Left lung (tissue), 10 donors: ENCODE data around the gene SFI1. TPM values are rescaled to one million over a fixed set of nuclear protein-coding genes. Genes with fewer than 3 reads are reported as not detected.

ENCODE experiments used
- ATAC-seq: fragments of 200-7000 bp; cut with Tn5 transposase; one replicate; pipeline ENCODE4 v1.9.1; 2020; ENCODE audit warnings: moderate library complexity
- DNase-seq, 4 donors: peaks; one replicate each; pipeline ENCODE4 v3.0.0-alpha.2; 2013 to 2020
- H3K27ac ChIP-seq, 2 donors: fragments of 200-600 bp; sonication (generic) in 1 of 2; one replicate each; pipeline versions ENCODE4 v1.5.0 to v1.8.0; 2020 to 2021
- H3K27me3 ChIP-seq, 2 donors: fragments of 200-600 bp; sonication (generic) in 1 of 2; one replicate each; pipeline versions ENCODE4 v1.5.0 to v1.8.0; 2020 to 2021
- H3K36me3 ChIP-seq, 2 donors: fragments of 200-600 bp; sonication (generic) in 1 of 2; one replicate each; pipeline versions ENCODE4 v1.5.0 to v1.8.0; 2020 to 2021
- H3K4me1 ChIP-seq, 2 donors: fragments of 200-600 bp; one replicate each; pipeline ENCODE4 v1.8.0; 2021
- H3K4me3 ChIP-seq, 2 donors: fragments of 200-600 bp; sonication (generic) in 1 of 2; one replicate each; pipeline versions ENCODE4 v1.5.0 to v1.8.0; 2020 to 2021; ENCODE audit warnings: mild to moderate bottlenecking in 1 of 2
- H3K9me3 ChIP-seq, 2 donors: fragments of 200-600 bp; sonication (generic) in 1 of 2; one replicate each; pipeline versions ENCODE4 v1.5.0 to v1.8.0; 2020 to 2021
- intact Hi-C, 2 donors: fragments of 100-400 bp; cut with DNase I; formaldehyde crosslinking; loops; one replicate each; pipeline versions ENCODE4 v1.11.2 to v1.14.2; 2022
- polyA plus RNA-seq, 6 donors: library from polyadenylated mRNA; unstranded; fragments of 120-200 nt; gene quantifications; one replicate each; pipeline ENCODE4 v1.2.1, GENCODE V29; 2013; ENCODE audit not compliant: insufficient read length in 6 of 6
- total RNA-seq, 2 donors: library from RNA; stranded (reverse); fragmentation: NEBNext Ultra II Directional; extraction: Animal tissue kit (Norgen Biotek cat#: 25700); gene quantifications; one replicate each; pipeline ENCODE4 v1.2.1, GENCODE V29; 2021
- TF ChIP-seq, protein P1 (sequence below), 2 donors: fragments of 200-600 bp; sonication (generic) in 1 of 2; IDR thresholded peaks; one replicate each; pipeline versions ENCODE4 v1.5.0 to v1.8.0; 2021; ENCODE audit warnings: antibody characterized with exemption in 2 of 2
- donor health status: DM: no; HTN: yes; CAD: no.
- donor health status: DM: no; HTN: no; CAD: no.

Gene SFI1
- total and polyA plus RNA-seq, 8 donors: 27.6 to 40.7 (median 35.2) TPM

DNA sequence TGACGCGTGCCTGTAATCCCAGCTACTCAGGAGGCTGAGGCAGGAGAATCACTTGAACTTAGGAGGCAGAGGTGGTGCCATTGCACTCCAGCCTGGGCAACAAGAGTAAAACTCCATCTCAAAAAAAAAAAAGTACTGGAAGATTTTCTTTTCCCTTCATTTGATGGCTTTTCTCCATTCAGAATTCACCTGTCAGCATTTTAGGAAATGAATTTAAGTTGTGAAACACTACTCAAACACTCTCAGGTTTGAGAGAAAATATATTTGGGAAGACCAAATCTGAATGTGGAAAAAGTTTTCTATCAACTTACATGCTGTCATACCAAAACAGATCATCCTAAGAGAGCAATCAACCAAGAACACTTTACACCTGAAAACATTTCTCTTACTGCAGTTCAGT is 9.4 kb upstream of the SFI1 start:
- peaks cover 16 to 32% of the 10 kb centered on the region in 2 donors for H3K4me1 ChIP-seq
- H3K27ac ChIP-seq: no peak overlapping the region
- H3K36me3 ChIP-seq: peaks cover 0 to 60% of the 10 kb centered on the region in 2 donors
- TF ChIP-seq, protein P1, sequence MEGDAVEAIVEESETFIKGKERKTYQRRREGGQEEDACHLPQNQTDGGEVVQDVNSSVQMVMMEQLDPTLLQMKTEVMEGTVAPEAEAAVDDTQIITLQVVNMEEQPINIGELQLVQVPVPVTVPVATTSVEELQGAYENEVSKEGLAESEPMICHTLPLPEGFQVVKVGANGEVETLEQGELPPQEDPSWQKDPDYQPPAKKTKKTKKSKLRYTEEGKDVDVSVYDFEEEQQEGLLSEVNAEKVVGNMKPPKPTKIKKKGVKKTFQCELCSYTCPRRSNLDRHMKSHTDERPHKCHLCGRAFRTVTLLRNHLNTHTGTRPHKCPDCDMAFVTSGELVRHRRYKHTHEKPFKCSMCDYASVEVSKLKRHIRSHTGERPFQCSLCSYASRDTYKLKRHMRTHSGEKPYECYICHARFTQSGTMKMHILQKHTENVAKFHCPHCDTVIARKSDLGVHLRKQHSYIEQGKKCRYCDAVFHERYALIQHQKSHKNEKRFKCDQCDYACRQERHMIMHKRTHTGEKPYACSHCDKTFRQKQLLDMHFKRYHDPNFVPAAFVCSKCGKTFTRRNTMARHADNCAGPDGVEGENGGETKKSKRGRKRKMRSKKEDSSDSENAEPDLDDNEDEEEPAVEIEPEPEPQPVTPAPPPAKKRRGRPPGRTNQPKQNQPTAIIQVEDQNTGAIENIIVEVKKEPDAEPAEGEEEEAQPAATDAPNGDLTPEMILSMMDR (IDR thresholded peaks at IDR 0.05): no peak
- H3K4me3 ChIP-seq: no peak overlapping the region
- ATAC-seq (no peak), DNase-seq (no peak)
- no peaks in the 10 kb centered on the region for H3K9me3 ChIP-seq
- intact Hi-C loops: no loop called here
- no peaks in the 10 kb centered on the region for H3K27me3 ChIP-seq

DNA sequence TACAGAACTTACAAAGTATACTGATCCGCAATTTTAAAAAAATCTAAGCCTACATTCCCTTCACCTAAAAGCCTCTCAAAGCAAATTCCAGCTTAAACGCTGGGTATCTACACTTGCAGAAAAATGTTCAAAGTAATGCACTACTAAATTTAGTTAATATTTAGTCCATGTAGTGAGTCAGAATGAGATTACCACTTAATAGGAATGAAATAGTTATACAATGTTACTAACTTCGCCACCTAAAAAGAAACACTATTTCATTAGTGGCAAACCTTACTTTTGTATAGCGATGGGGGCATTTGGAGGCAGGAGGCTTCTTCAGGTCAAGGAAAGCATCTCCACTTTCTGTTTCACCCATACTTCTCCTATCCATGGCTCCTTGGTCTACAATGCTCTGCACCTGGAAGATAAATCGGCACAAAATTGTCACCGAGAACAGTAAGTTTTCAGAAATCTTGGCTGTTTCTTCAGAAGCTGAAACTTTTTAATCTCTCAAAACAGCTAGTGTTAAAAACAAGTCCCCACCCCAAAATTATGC is 7.9 kb upstream of the SFI1 start:
- DNase-seq (no peak), ATAC-seq (no peak)
- H3K27ac ChIP-seq: peak overlapping the region; percentile 96 to 99
- H3K27me3 ChIP-seq: no peaks in the 10 kb centered on the region
- H3K4me3 ChIP-seq: peak overlapping the region; percentile 56 to 83
- intact Hi-C loops: no loop called here
- no peaks in the 10 kb centered on the region for H3K9me3 ChIP-seq
- peaks cover 0 to 47% of the 10 kb centered on the region in 2 donors for H3K36me3 ChIP-seq
- TF ChIP-seq, protein P1 (IDR thresholded peaks at IDR 0.05): no peak
- peaks cover 16 to 32% of the 10 kb centered on the region in 2 donors for H3K4me1 ChIP-seq

DNA sequence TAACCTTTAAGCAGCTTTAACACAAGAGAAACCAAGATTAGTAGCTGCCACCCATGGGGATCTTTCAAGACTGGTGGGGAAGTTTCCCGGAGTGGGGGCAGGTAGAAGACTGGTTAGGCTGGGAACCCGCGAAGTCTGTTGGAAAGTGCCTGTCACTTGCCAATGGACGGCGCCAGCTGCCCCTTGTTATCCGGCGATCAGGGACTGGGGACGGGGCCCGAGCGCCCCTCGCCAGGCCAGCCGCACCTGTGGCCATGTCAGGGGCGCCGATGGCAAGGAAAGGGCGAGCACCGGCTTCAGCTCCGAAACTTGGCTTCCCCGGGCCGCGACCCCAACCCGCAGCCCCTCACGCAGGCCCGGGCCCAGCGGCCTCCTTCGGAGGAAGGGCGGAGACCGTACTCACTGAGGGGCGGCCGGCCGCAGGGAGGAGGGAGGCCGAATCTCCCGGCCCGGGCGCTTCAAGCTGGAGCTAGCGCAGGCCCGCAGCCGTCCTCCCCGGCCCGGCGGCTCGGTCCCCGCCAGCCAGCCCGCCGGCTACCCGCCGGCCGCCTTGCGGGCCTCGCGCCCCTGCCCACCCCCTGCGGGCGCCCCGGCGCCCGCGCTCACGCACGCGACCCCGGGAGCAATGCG is 7.2 kb upstream of the SFI1 start:
- Histone ChIP-seq H3K4me1 (peaks cover 16 to 32% of the 10 kb centered on the region in 2 donors), H3K4me3 (peak overlapping the region; percentile 56 to 83), H3K27ac (peak overlapping the region; percentile 96 to 99), H3K36me3 (peaks cover 0 to 40% of the 10 kb centered on the region in 2 donors), H3K9me3 (no peaks in the 10 kb centered on the region), H3K27me3 (no peaks in the 10 kb centered on the region)
- ATAC-seq (peak; percentile 21), DNase-seq (peak in 3 of 4 donors; percentile 12 to 88 (median 40))
- intact Hi-C loops: no loop called here
- TF ChIP-seq, protein P1 (IDR thresholded peaks at IDR 0.05): no peak

DNA sequence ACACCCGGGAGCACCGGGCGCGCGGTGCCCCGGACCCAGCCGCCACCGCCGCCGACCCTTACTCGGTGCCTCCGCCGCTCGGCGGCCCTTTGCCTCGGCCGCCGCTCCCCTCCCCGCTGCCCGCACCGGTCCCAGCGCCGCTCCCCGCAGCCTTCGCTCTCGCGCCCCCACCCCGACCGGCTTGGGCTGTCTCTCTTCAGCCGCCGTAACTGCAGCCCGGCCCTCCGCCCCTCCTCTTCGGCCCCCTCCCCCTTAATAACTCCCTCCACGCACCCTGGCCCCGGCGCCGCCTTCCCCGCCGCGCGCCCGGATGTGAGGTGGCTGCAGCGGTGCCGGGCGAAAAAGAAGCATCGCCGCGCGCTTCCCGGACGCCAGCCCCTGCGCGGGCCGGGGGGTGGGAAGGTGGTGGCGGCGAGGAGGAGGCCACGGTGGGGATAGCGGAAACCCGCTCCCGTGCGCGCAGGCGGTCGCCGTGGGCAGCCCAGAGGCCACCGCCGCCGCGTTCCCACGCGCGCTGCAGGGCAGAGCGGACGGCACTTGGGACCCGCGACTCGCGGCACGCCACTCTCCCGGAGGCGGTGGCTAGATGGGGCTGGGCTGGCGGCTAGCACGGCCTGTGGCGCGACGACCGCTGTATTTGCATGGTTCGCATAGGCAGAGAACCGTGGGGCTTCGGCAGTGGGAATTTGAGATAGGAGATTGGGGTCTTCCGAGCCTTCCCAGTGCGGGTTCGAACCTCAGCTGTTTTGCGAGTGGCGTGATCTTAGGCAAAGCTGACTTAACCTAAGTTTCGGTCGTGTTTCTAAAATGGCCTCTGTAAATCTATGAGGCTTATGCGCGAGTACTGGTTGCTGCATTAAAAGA is 6.5 kb upstream of the SFI1 start, which contains the start of gene EIF4ENIF1:
Gene EIF4ENIF1, minus strand, starts transcription at position 211 of the 864 bp plus-strand sequence. CDS start 1,124 bp downstream, outside the sequence.
- no peaks in the 10 kb centered on the region for H3K27me3 ChIP-seq
- no peaks in the 10 kb centered on the region for H3K9me3 ChIP-seq
- peak; percentile 89 to 96 (median 90) for DNase-seq
- H3K36me3 ChIP-seq: peaks cover 0 to 32% of the 10 kb centered on the region in 2 donors
- TF ChIP-seq, protein P1 (IDR thresholded peaks at IDR 0.05): no peak
- H3K4me1 ChIP-seq: peaks cover 16 to 32% of the 10 kb centered on the region in 2 donors
- H3K27ac ChIP-seq: peak within 1 kb of the TSS; percentile 96 to 99
- intact Hi-C loops: no loop called here
- ATAC-seq: peak; percentile 94
- H3K4me3 ChIP-seq: peak within 1 kb of the TSS; percentile 56 to 83
